H1 (cell line): ENCODE data around the gene CT45A2. TPM values are rescaled to one million over a fixed set of nuclear protein-coding genes. Genes with fewer than 3 reads are reported as not detected.

Experiments
- polyA plus RNA-seq, 7 experiments: library from polyadenylated mRNA; depleted of rRNA in 3 of 7; stranded (reverse) in 5 of 7; unstranded in 2 of 7; fragments of >200 nt in 5 of 7; fragments of 200-250 nt in 2 of 7; gene quantifications; 1 replicate in 5 of 7; 2 replicates in 1 of 7; 4 replicates in 1 of 7; pipeline versions ENCODE4 v1.2.1 to v1.2.3, GENCODE V29; 2011 to 2013; ENCODE audit warnings: missing spikeins in 2 of 7, mixed read lengths in 2 of 7
- total RNA-seq: library from RNA; stranded (reverse); fragmentation: NEBNext Ultra II Directional; extraction: Animal tissue kit (Norgen Biotek cat#: 25700); gene quantifications from 2 replicates; pipeline ENCODE4 v1.2.1, GENCODE V29; 2021

Gene CT45A2
- total and polyA plus RNA-seq, 2 of the 8 experiments (the other 6 are each of a cell fraction or from before 2014, with no cell fraction given) = not detected

Other genes starting within 250 kb of the CT45A2 start
- gene CT45A1, start 106.4 kb downstream of the CT45A2 start, total RNA-seq = not detected in 2 replicates
- not detected in 2 replicates for gene CT45A1, start 106.4 kb downstream of the CT45A2 start, polyA plus RNA-seq (2011; rRNA removed)
- not detected in 2 replicates for gene CT45A3, start 51.8 kb downstream of the CT45A2 start, total RNA-seq
- gene CT45A3, start 51.8 kb downstream of the CT45A2 start, polyA plus RNA-seq (2011; rRNA removed) = not detected in 2 replicates
- gene CT45A5, start 34.5 kb downstream of the CT45A2 start, total RNA-seq = not detected in 2 replicates
- not detected in 2 replicates for gene CT45A5, start 34.5 kb downstream of the CT45A2 start, polyA plus RNA-seq (2011; rRNA removed)
- not detected in 2 replicates for gene CT45A6, start 17.2 kb downstream of the CT45A2 start, total RNA-seq
- not detected in 2 replicates for gene CT45A6, start 17.2 kb downstream of the CT45A2 start, polyA plus RNA-seq (2011; rRNA removed)
- gene CT45A7, start 17.3 kb upstream of the CT45A2 start, total RNA-seq = not detected in 2 replicates
- not detected in 2 replicates for gene CT45A7, start 17.3 kb upstream of the CT45A2 start, polyA plus RNA-seq (2011; rRNA removed)
- gene CT45A8, start 34.5 kb upstream of the CT45A2 start, total RNA-seq = not detected in 2 replicates
- gene CT45A8, start 34.5 kb upstream of the CT45A2 start, polyA plus RNA-seq (2011; rRNA removed) = not detected in 2 replicates
- not detected in 2 replicates for gene CT45A9, start 51.8 kb upstream of the CT45A2 start, total RNA-seq
- not detected in 2 replicates for gene CT45A9, start 51.8 kb upstream of the CT45A2 start, polyA plus RNA-seq (2011; rRNA removed)
- gene CT45A10, start 73.4 kb upstream of the CT45A2 start, total RNA-seq = not detected in 2 replicates
- gene CT45A10, start 73.4 kb upstream of the CT45A2 start, polyA plus RNA-seq (2011; rRNA removed) = not detected in 2 replicates
- not detected in 2 replicates for gene SAGE1, start 73.7 kb upstream of the CT45A2 start, total RNA-seq
- not detected in 2 replicates for gene SAGE1, start 73.7 kb upstream of the CT45A2 start, polyA plus RNA-seq (2011; rRNA removed)
- 19.1 and 20.5 TPM in 2 replicates for gene MMGT1, start 154.0 kb upstream of the CT45A2 start, total RNA-seq
- 6.3 and 10.0 TPM in 2 replicates for gene MMGT1, start 154.0 kb upstream of the CT45A2 start, polyA plus RNA-seq (2011; rRNA removed)
- gene SLC9A6, start 165.4 kb upstream of the CT45A2 start, total RNA-seq = 12.2 and 14.1 TPM in 2 replicates
- 5.6 and 8.0 TPM in 2 replicates for gene SLC9A6, start 165.4 kb upstream of the CT45A2 start, polyA plus RNA-seq (2011; rRNA removed)